Smooth muscle cell (in vitro differentiated cells): ENCODE measurements around the gene SNX18. TPM values are rescaled to one million over a fixed set of nuclear protein-coding genes. Genes with fewer than 3 reads are reported as not detected.

ENCODE experiments used
- DNase-seq: peaks from one replicate; lab custom pipeline; 2025; ENCODE audit not compliant: unreplicated experiment; lab: John Stamatoyannopoulos, UW
- H2AFZ ChIP-seq: fragments of 200-600 bp; sonication (generic); 2 replicates; pipeline ENCODE4 v1.6.0; 2016; ENCODE audit warnings: antibody characterized with exemption, low read depth, mild to moderate bottlenecking
- H3F3A ChIP-seq: fragments of 200-600 bp; sonication (generic); 2 replicates; pipeline ENCODE4 v1.6.0; 2017; ENCODE audit warnings: antibody characterized with exemption, low read depth
- H3K27ac ChIP-seq: fragments of 200-600 bp; sonication (generic); 2 replicates; pipeline ENCODE4 v1.5.1; 2016; ENCODE audit warnings: low read depth, mild to moderate bottlenecking
- H3K27me3 ChIP-seq: fragments of 200-600 bp; sonication (generic); 2 replicates; pipeline ENCODE4 v1.6.1; 2016; ENCODE audit warnings: low read depth, mild to moderate bottlenecking
- H3K36me3 ChIP-seq: fragments of 200-600 bp; sonication (generic); 2 replicates; pipeline ENCODE4 v1.5.1; 2016; ENCODE audit warnings: low read depth
- H3K4me1 ChIP-seq: fragments of 200-600 bp; sonication (generic); 2 replicates; pipeline ENCODE4 v1.5.1; 2016; ENCODE audit warnings: low read depth
- H3K4me2 ChIP-seq: fragments of 200-600 bp; sonication (generic); 2 replicates; pipeline ENCODE4 v1.6.0; 2016; ENCODE audit warnings: mild to moderate bottlenecking
- H3K4me3 ChIP-seq: fragments of 200-600 bp; sonication (generic); 2 replicates; pipeline ENCODE4 v1.5.1; 2016; ENCODE audit warnings: mild to moderate bottlenecking
- H3K79me2 ChIP-seq: fragments of 200-600 bp; sonication (generic); 2 replicates; pipeline ENCODE4 v1.6.0; 2016; ENCODE audit warnings: low read depth, mild to moderate bottlenecking
- H3K9ac ChIP-seq: fragments of 200-600 bp; sonication (generic); 2 replicates; pipeline ENCODE4 v1.6.0; 2016; ENCODE audit warnings: low read depth
- H3K9me3 ChIP-seq: fragments of 200-600 bp; sonication (generic); replicated peaks from 2 replicates; pipeline ENCODE4 v1.5.1; 2016; ENCODE audit warnings: low read depth
- H4K20me1 ChIP-seq: fragments of 200-600 bp; sonication (generic); 2 replicates; pipeline ENCODE4 v1.6.0; 2016; ENCODE audit warnings: low read depth
- CTCF ChIP-seq: fragments of 200-600 bp; sonication (generic); IDR thresholded peaks from 2 replicates; pipeline ENCODE4 v1.5.1; 2017; ENCODE audit warnings: borderline replicate concordance, mild to moderate bottlenecking, antibody characterized with exemption; ENCODE audit not compliant: insufficient read depth, poor library complexity, severe bottlenecking
- WGBS: methylation state at CpG from one replicate; pipeline ENCODE4 v1.1.7; 2016; ENCODE audit warnings: low lambda C conversion rate; 5-methylcytosine and 5-hydroxymethylcytosine counted together
- polyA plus RNA-seq: library from polyadenylated mRNA; unstranded; fragments of >200 nt; fragmentation: Nextera tagmentation; extraction: Ambion mirVana; gene quantifications from 2 replicates; pipeline ENCODE4 v1.2.1, GENCODE V29; 2016
- total RNA-seq: library from RNA; depleted of rRNA; stranded (reverse); fragments of >200 nt; gene quantifications from 2 replicates; pipeline ENCODE4 v1.2.3, GENCODE V29; 2014

SNX18 gene
- total and polyA plus RNA-seq, 2 experiments from 2014 or later, result 3.5 to 16.7 TPM

GRCh38 chr5:54541823-54542783 is 24.5 kb downstream of the SNX18 start:
- H3F3A ChIP-seq, result no peaks in the 10 kb centered on the region
- WGBS, result 95% methylated on average over 12 of the region's 12 CpGs
- H3K4me2 ChIP-seq, result no peak overlapping the region
- no peaks in the 10 kb centered on the region for H3K27me3 ChIP-seq
- H3K4me3 ChIP-seq, result no peak overlapping the region
- no peak for DNase-seq
- H3K36me3 ChIP-seq, result no peaks in the 10 kb centered on the region
- H3K27ac ChIP-seq, result no peak overlapping the region
- H3K79me2 ChIP-seq, result peaks cover 48% of the 10 kb centered on the region
- H3K9ac ChIP-seq, result no peak overlapping the region
- no peak overlapping the region for H2AFZ ChIP-seq
- peaks cover 33% of the 10 kb centered on the region for H4K20me1 ChIP-seq
- no peak for TF ChIP-seq CTCF
- no peaks in the 10 kb centered on the region for H3K4me1 ChIP-seq
- H3K9me3 ChIP-seq, result no peaks in the 10 kb centered on the region

GRCh38 chr5:54544044-54544443 is 26.5 kb downstream of the SNX18 start:
- no peaks in the 10 kb centered on the region for H3K36me3 ChIP-seq
- DNase-seq, result no peak
- no peak overlapping the region for H3K9ac ChIP-seq
- no peak overlapping the region for H3K4me2 ChIP-seq
- H3F3A ChIP-seq, result no peaks in the 10 kb centered on the region
- H3K4me1 ChIP-seq, result no peaks in the 10 kb centered on the region
- H3K4me3 ChIP-seq, result no peak overlapping the region
- no peaks in the 10 kb centered on the region for H3K27me3 ChIP-seq
- H3K9me3 ChIP-seq, result no peaks in the 10 kb centered on the region
- 90% methylated on average over 4 of the region's 4 CpGs for WGBS
- H3K79me2 ChIP-seq, result peaks cover 33% of the 10 kb centered on the region
- no peak for TF ChIP-seq CTCF
- peaks cover 21% of the 10 kb centered on the region for H4K20me1 ChIP-seq
- no peak overlapping the region for H3K27ac ChIP-seq
- H2AFZ ChIP-seq, result no peak overlapping the region

GRCh38 chr5:54545796-54546195 is 28.2 kb downstream of the SNX18 start:
- Histone ChIP-seq H3K4me2 (no peak overlapping the region), H3K4me3 (no peak overlapping the region), H3K9me3 (no peaks in the 10 kb centered on the region), H3K4me1 (no peaks in the 10 kb centered on the region), H3K79me2 (peaks cover 15% of the 10 kb centered on the region), H3K9ac (no peak overlapping the region), H3F3A (no peaks in the 10 kb centered on the region), H4K20me1 (peaks cover 12% of the 10 kb centered on the region), H2AFZ (no peak overlapping the region), H3K27ac (no peak overlapping the region), H3K36me3 (no peaks in the 10 kb centered on the region), H3K27me3 (no peaks in the 10 kb centered on the region)
- no peak for DNase-seq
- 71% methylated on average over 6 of the region's 6 CpGs for WGBS
- TF ChIP-seq CTCF, result no peak

- Histone ChIP-seq H3K79me2 (peaks cover 6% of the 10 kb centered on the region), H3K9ac (no peak overlapping the region), H4K20me1 (no peaks in the 10 kb centered on the region), H3K9me3 (no peaks in the 10 kb centered on the region), H3K36me3 (no peaks in the 10 kb centered on the region), H2AFZ (no peak overlapping the region), H3F3A (no peaks in the 10 kb centered on the region), H3K27me3 (no peaks in the 10 kb centered on the region), H3K4me2 (no peak overlapping the region), H3K4me1 (no peaks in the 10 kb centered on the region), H3K27ac (no peak overlapping the region), H3K4me3 (no peak overlapping the region)
- DNase-seq, result no peak
- no peak for TF ChIP-seq CTCF
- WGBS, result 95% methylated on average over 1 of the region's 1 CpG
Measured at GRCh38 chr5:54547711-54548250, 30.2 kb downstream of the SNX18 start.
